ENCODE data around the gene NBAS. TPM values are rescaled to one million over a fixed set of nuclear protein-coding genes. Genes with fewer than 3 reads are reported as not detected.
"Not testable (repeated sequence)": the region's sequence is repeated elsewhere in the genome, so short reads cannot be mapped to it uniquely, and the experiment has no call there.

NBAS gene
- total and polyA plus RNA-seq, 2 of the 4 experiments (the other 2 are of a cell fraction), result 22.3 to 105 TPM

DNA sequence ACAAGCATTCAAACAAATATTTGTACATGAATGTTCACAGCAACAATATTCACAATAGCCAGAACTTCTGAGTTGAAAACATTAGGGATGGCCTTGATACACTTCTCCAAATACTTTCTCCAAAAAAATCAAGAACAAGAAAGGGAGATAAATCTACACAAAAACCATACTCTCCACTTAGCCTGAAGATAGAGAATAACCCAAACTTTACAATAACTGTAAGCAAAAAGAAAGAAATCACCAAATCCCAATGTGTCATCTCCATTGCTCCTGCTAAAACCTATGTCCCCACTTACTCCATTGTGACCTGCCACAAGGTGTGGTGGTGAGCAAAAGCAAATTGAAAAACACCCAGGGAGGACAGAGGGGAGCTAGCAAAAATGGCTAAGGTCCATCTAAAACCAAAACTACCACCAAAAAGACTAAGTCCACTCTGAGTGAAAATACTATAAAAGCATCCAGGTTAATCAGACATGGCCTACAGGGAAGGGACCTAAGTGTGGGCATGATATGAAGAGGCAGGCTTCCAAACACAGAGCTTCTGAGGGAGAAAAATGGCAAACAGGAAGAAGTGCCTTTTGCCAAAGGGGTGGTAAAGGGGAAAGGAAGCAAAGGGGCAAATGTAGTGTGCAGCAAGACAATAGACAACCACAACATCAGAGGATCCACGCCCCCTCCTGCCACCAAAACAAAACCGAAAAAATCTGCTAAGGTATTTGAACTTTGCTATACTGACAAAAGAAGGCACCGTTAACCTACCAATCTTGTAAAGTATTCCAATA, 56.1 kb downstream of the NBAS start:
- Histone ChIP-seq H2AK5ac (ENCODE audit: low read depth, low read length) (no peak overlapping the region), H3K18ac (ENCODE audit: low read depth, low read length) (no peak overlapping the region), H4K5ac (ENCODE audit: low read depth, low read length) (no peak overlapping the region), H3K4ac (ENCODE audit: low read depth, low read length) (no peak overlapping the region), H3K14ac (replicated peaks; ENCODE audit: low read depth, low read length) (no peak overlapping the region), H2BK120ac (ENCODE audit: low read depth, low read length) (no peak overlapping the region), H2BK20ac (ENCODE audit: low read depth, low read length) (no peak overlapping the region), H3K4me3 (ENCODE audit: insufficient read depth, low read depth, low read length) (no peak overlapping the region), H3K9ac (ENCODE audit: low read depth, low read length) (no peak overlapping the region), H3K79me1 (ENCODE audit: low read depth in 1 of 2, low read length in 2 of 2) (peaks cover 8% of the 10 kb centered on the region in 2 experiments; a peak in 3 of 4 replicates), H2BK15ac (ENCODE audit: low read depth, low read length) (no peak overlapping the region), H3K27me3 (ENCODE audit: control insufficient read depth, insufficient read depth, low read length) (no peaks in the 10 kb centered on the region), H4K20me1 (ENCODE audit: insufficient read depth, low read length) (no peaks in the 10 kb centered on the region), H2AK9ac (replicated peaks; ENCODE audit: low read depth, low read length, poor library complexity) (no peak overlapping the region), H3K27ac (ENCODE audit: insufficient read depth, low read length) (no peak overlapping the region), H3K9me3 (ENCODE audit: control insufficient read depth, insufficient read depth, low read length) (no peaks in the 10 kb centered on the region), H4K91ac (ENCODE audit: insufficient read depth, low read depth, low read length) (no peak overlapping the region), H3K9me1 (ENCODE audit: insufficient read depth, low read length) (no peaks in the 10 kb centered on the region), H4K8ac (ENCODE audit: low read depth in 2 of 2, low read length in 2 of 2) (no peak overlapping the region), H3K23ac (ENCODE audit: low read depth, low read length) (no peak overlapping the region), H3K56ac (ENCODE audit: extremely low read depth, insufficient read depth, low read length) (no peak overlapping the region), H3K4me2 (ENCODE audit: low read depth, low read length) (no peak overlapping the region), H3K4me1 (ENCODE audit: control insufficient read depth, insufficient read depth, low read length) (peaks cover 3% of the 10 kb centered on the region; the same call in 1 of the 2 replicates), H2AFZ (replicated peaks; ENCODE audit: low read length, poor library complexity) (no peak overlapping the region), H2BK5ac (ENCODE audit: low read depth, low read length, poor library complexity, severe bottlenecking) (no peak overlapping the region), H3K36me3 (ENCODE audit: control insufficient read depth, insufficient read depth, low read length) (peaks cover 10% of the 10 kb centered on the region)
- BruUV-seq (replicated peaks), result no TSS peak
- POLR2A ChIA-PET (ENCODE audit: unreplicated experiment), result no interaction called here
- in situ Hi-C loops (cut with MboI; ENCODE audit: low sequenced_read_pairs) (no loop called here), dilution Hi-C loops (cut with HindIII; ENCODE audit: low sequenced_read_pairs, unreplicated experiment) (no loop called here), intact Hi-C loops (cut with micrococcal nuclease) (no loop called here)
- DNase-seq (no peak), ATAC-seq (ENCODE audit: low read depth) (no peak)
- no CpG with 5 or more reads among the region's 3 CpGs for WGBS, 2 experiments (ENCODE audit: extremely low coverage in 2 of 2, insufficient read length in 1 of 2)
- CTCF ChIA-PET, result no interaction called here
- TF ChIP-seq MAFK (IDR thresholded peaks at IDR 0.05; ENCODE audit: low read depth, low read length) (no peak), ELK1 (IDR thresholded peaks at IDR 0.05; ENCODE audit: borderline replicate concordance, low read depth, low read length) (no peak), RAD21 (IDR thresholded peaks at IDR 0.05; ENCODE audit: low read length) (no peak), SMC3 (IDR thresholded peaks at IDR 0.05; ENCODE audit: low read depth, low read length) (no peak), BHLHE40 (IDR thresholded peaks at IDR 0.05; ENCODE audit: low read depth, low read length) (no peak)

- H3K27ac ChIP-seq (ENCODE audit: insufficient read depth, low read length); dilution Hi-C loops (cut with HindIII; ENCODE audit: low sequenced_read_pairs, unreplicated experiment); H2BK20ac ChIP-seq (ENCODE audit: low read depth, low read length); H2BK5ac ChIP-seq (ENCODE audit: low read depth, low read length, poor library complexity, severe bottlenecking); H4K91ac ChIP-seq (ENCODE audit: insufficient read depth, low read depth, low read length); H2AK9ac ChIP-seq (replicated peaks; ENCODE audit: low read depth, low read length, poor library complexity); H3K56ac ChIP-seq (ENCODE audit: extremely low read depth, insufficient read depth, low read length); H3K4me3 ChIP-seq (ENCODE audit: insufficient read depth, low read depth, low read length); BruUV-seq (replicated peaks); H2AK5ac ChIP-seq (ENCODE audit: low read depth, low read length); H2BK15ac ChIP-seq (ENCODE audit: low read depth, low read length); ATAC-seq (ENCODE audit: low read depth); in situ Hi-C loops (cut with MboI; ENCODE audit: low sequenced_read_pairs); H3K4me1 ChIP-seq (ENCODE audit: control insufficient read depth, insufficient read depth, low read length); intact Hi-C loops (cut with micrococcal nuclease); H3K23ac ChIP-seq (ENCODE audit: low read depth, low read length); H3K18ac ChIP-seq (ENCODE audit: low read depth, low read length); POLR2A ChIA-PET (ENCODE audit: unreplicated experiment); H3K4ac ChIP-seq (ENCODE audit: low read depth, low read length); H2AFZ ChIP-seq (replicated peaks; ENCODE audit: low read length, poor library complexity); H3K4me2 ChIP-seq (ENCODE audit: low read depth, low read length); H3K9ac ChIP-seq (ENCODE audit: low read depth, low read length); H3K9me3 ChIP-seq (ENCODE audit: control insufficient read depth, insufficient read depth, low read length); DNase-seq; H3K79me1 ChIP-seq (ENCODE audit: low read depth in 1 of 2, low read length in 2 of 2); H3K14ac ChIP-seq (replicated peaks; ENCODE audit: low read depth, low read length); H3K9me1 ChIP-seq (ENCODE audit: insufficient read depth, low read length); H2BK120ac ChIP-seq (ENCODE audit: low read depth, low read length); H4K20me1 ChIP-seq (ENCODE audit: insufficient read depth, low read length); H4K5ac ChIP-seq (ENCODE audit: low read depth, low read length); H3K27me3 ChIP-seq (ENCODE audit: control insufficient read depth, insufficient read depth, low read length); H4K8ac ChIP-seq (ENCODE audit: low read depth in 2 of 2, low read length in 2 of 2): not testable (repeated sequence)
- peaks cover 14% of the 10 kb centered on the region for H3K36me3 ChIP-seq (ENCODE audit: control insufficient read depth, insufficient read depth, low read length)
- WGBS, 2 experiments (ENCODE audit: extremely low coverage in 2 of 2, insufficient read length in 1 of 2), result no CpG with 5 or more reads among the region's 1 CpG
- CTCF ChIA-PET, result interaction anchor here (0.6 kb wide), 1 partner anchor 94 kb away, joined by 5 read pairs; no protein-coding TSS in a partner anchor
Observed at GRCh38 chr2:15499251-15499650, 61.9 kb downstream of the NBAS start.

Measured in IMR-90 (cell line).